GM12892 (cell line): ENCODE results near the gene SLC27A4.

Source experiments
- DNase-seq: peaks from one replicate; pipeline ENCODE4 v3.0.0; 2011; ENCODE audit not compliant: insufficient read length
- FAIRE-seq: peaks from 2 replicates; lab custom pipeline; 2011; peaks lifted over from hg19 to GRCh38; lab: Jason Lieb, UNC
- POLR2A ChIP-seq: IDR thresholded peaks from 2 replicates; pipeline ENCODE4 v1.6.1; 2011; ENCODE audit warnings: low read depth, low read length, control low read depth
- POLR2AphosphoS5 ChIP-seq: IDR thresholded peaks from 2 replicates; pipeline ENCODE4 v1.6.1; 2011; ENCODE audit warnings: low read depth, low read length, control low read depth
- TAF1 ChIP-seq: IDR thresholded peaks from 2 replicates; pipeline ENCODE4 v1.6.1; 2011; ENCODE audit warnings: low read depth, mild to moderate bottlenecking, control low read depth, low read length, borderline replicate concordance

Gene SLC27A4

GRCh38 chr9:128390150-128390812 is 50.0 kb downstream of the SLC27A4 start:
- TF ChIP-seq TAF1 (no peak), POLR2AphosphoS5 (no peak), POLR2A (no peak)
- FAIRE-seq (no peak), DNase-seq (no peak)

GRCh38 chr9:128390813-128391711 is 50.7 kb downstream of the SLC27A4 start:
- FAIRE-seq (no peak), DNase-seq (no peak)
- TF ChIP-seq POLR2A (no peak), TAF1 (no peak), POLR2AphosphoS5 (no peak)

- TF ChIP-seq TAF1 = no peak
- TF ChIP-seq POLR2AphosphoS5 = no peak
- no peak for TF ChIP-seq POLR2A
- DNase-seq (no peak), FAIRE-seq (no peak)
Observed at GRCh38 chr9:128391956-128392301, 51.6 kb downstream of the SLC27A4 start.

- FAIRE-seq = no peak
- DNase-seq = no peak
- TF ChIP-seq POLR2A (no peak), POLR2AphosphoS5 (no peak), TAF1 (no peak)
Observed at GRCh38 chr9:128392302-128393144, 52.2 kb downstream of the SLC27A4 start.

GRCh38 chr9:128393145-128393775 is 52.9 kb downstream of the SLC27A4 start:
- TF ChIP-seq TAF1 (no peak), POLR2AphosphoS5 (no peak), POLR2A (no peak)
- DNase-seq (no peak), FAIRE-seq (no peak)

- DNase-seq (no peak), FAIRE-seq (no peak)
- TF ChIP-seq POLR2A (no peak), POLR2AphosphoS5 (no peak), TAF1 (no peak)
Observed at GRCh38 chr9:128393970-128394369, 53.6 kb downstream of the SLC27A4 start.

GRCh38 chr9:128394379-128395168 is 54.2 kb downstream of the SLC27A4 start:
- DNase-seq (no peak), FAIRE-seq (no peak)
- no peak for TF ChIP-seq POLR2AphosphoS5
- TF ChIP-seq TAF1 = no peak
- no peak for TF ChIP-seq POLR2A

- DNase-seq (no peak), FAIRE-seq (no peak)
- no peak for TF ChIP-seq POLR2A
- no peak for TF ChIP-seq POLR2AphosphoS5
- TF ChIP-seq TAF1 = no peak
Observed at GRCh38 chr9:128396970-128397613, 56.8 kb downstream of the SLC27A4 start.

- DNase-seq (no peak), FAIRE-seq (no peak)
- TF ChIP-seq POLR2AphosphoS5 = no peak
- TF ChIP-seq POLR2A = no peak
- TF ChIP-seq TAF1 = no peak
Observed at GRCh38 chr9:128397831-128398230, 57.5 kb downstream of the SLC27A4 start.
